ENCODE data around the gene AMBRA1. TPM values are rescaled to one million over a fixed set of nuclear protein-coding genes. Genes with fewer than 3 reads are reported as not detected.

Gene AMBRA1
- total and polyA plus RNA-seq, 2 of the 8 experiments (the other 6 are each of a cell fraction or from before 2014, with no cell fraction given), result 14.2 to 37.4 TPM

DNA sequence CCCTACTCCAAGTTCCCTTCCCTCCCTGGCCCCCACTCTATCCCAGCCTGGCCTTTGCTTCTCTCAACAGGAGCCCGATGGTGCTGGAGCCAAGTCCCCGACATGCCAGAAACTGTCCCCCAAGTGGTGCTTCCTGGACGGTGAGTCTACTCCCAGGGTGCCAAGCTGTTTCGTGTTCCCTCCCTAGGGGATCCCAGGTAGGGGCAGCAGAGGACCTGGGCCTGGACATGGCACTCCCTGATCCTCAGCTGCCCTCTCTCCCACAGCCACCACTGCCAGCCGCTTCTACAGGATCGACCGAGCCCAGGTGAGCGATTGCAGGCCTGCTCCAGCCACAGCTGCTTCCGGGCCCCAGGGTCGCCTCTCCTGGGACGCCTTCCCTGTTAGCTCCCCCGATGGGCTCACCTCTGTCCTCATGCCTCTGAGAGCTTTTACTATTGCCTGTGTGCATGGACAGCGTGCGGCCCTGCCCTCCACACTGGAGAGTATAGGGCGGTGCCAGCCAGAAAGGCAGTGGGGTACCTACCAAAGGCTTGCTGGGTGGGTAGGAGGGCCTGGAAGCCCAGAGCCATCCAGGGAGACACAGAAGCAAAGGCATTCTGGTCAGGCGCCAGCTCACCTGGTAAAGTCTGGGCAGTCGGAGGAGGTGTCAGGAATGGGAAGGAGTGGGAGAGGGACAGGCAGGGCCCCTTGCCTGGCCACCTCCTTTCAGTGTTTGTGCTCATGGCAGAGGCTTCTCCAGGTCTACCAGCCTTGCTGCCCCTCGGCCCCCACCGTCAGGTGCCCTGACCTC lies 217.4 kb downstream of the AMBRA1 start:
- Histone ChIP-seq H4K8ac (ENCODE audit: extremely low read depth, insufficient read depth, low read length) (no peak overlapping the region), H3K4ac (replicated peaks; ENCODE audit: insufficient read length, low read depth, low read length) (no peak overlapping the region), H3K14ac (ENCODE audit: insufficient read length) (no peak overlapping the region), H3K56ac (replicated peaks; ENCODE audit: insufficient read length, low read depth, low read length) (no peak overlapping the region), H2BK5ac (ENCODE audit: low read depth, low read length) (no peak overlapping the region; the same call in 1 of the 2 replicates), H3K4me1 (replicated peaks in 1 of 4; ENCODE audit: control insufficient read depth in 3 of 4, insufficient read depth in 4 of 4, low read length in 3 of 4) (peaks cover 0 to 10% (median 8%) of the 10 kb centered on the region in 4 experiments; a peak in 6 of 7 replicates), H4K5ac (ENCODE audit: insufficient read length, low read depth, low read length) (no peak overlapping the region), H3K27me3 (replicated peaks in 1 of 4; ENCODE audit: control insufficient read depth in 3 of 4, extremely low read depth in 1 of 4, insufficient read depth in 3 of 4, low read length in 3 of 4) (no peaks in the 10 kb centered on the region), H3K18ac (ENCODE audit: extremely low read depth, low read length) (no peak overlapping the region), H2AK5ac (ENCODE audit: low read depth, low read length) (no peak overlapping the region), H3K79me1 (ENCODE audit: low read depth, low read length) (no peaks in the 10 kb centered on the region), H3K23ac (ENCODE audit: insufficient read length) (no peak overlapping the region), H2BK12ac (ENCODE audit: low read depth, low read length) (no peak overlapping the region), H3K4me3 (ENCODE audit: extremely low read depth in 1 of 4, insufficient read depth in 2 of 4, low read depth in 3 of 4, low read length in 4 of 4) (no peak overlapping the region), H3K36me3 (ENCODE audit: control insufficient read depth in 2 of 4, insufficient read depth in 4 of 4, low read length in 3 of 4) (peaks cover 7 to 33% (median 22%) of the 10 kb centered on the region in 4 experiments; a peak in 4 of 8 replicates), H3K9me3 (ENCODE audit: insufficient read depth in 2 of 2, low read depth in 1 of 2, low read length in 1 of 2) (no peaks in the 10 kb centered on the region), H4K91ac (replicated peaks; ENCODE audit: insufficient read length, low read length) (no peak overlapping the region), H4K20me1 (replicated peaks in 1 of 2; ENCODE audit: control insufficient read depth in 1 of 2, insufficient read depth in 2 of 2, low read length in 2 of 2) (peaks cover 12 to 16% of the 10 kb centered on the region in 2 experiments), H3K9ac (replicated peaks in 1 of 4; ENCODE audit: extremely low read depth in 1 of 4, low read depth in 3 of 4, low read length in 3 of 4) (no peak overlapping the region), H2BK15ac (ENCODE audit: low read length) (no peak overlapping the region), H3K23me2 (ENCODE audit: low read depth, low read length) (peaks cover 7% of the 10 kb centered on the region; the same call in 1 of the 2 replicates), H2AFZ (ENCODE audit: low read length) (no peak overlapping the region), H2BK20ac (ENCODE audit: low read length) (no peak overlapping the region), H3K79me2 (ENCODE audit: control insufficient read depth in 1 of 2, insufficient read depth in 2 of 2, low read length in 2 of 2) (no peaks in the 10 kb centered on the region), H3K27ac (ENCODE audit: low read depth, low read length) (no peak overlapping the region), H3K4me2 (ENCODE audit: insufficient read depth in 1 of 2, low read depth in 2 of 2, low read length in 2 of 2) (no peak overlapping the region), H2BK120ac (replicated peaks; ENCODE audit: low read depth, low read length) (no peak overlapping the region)
- FAIRE-seq (no peak), DNase-seq (ENCODE audit: low read depth in 1 of 2, low spot score in 2 of 2) (no peak)
- CTCF ChIA-PET (ENCODE audit: partially characterized antibody), result interaction anchor here (1.3 to 44.5 kb wide), 5 partner anchors 9 to 153 kb away, joined by 3 to 1004 read pairs (median 4); partner anchors contain the start of gene DGKZ
- POLR2A ChIA-PET (ENCODE audit: partially characterized antibody), result interaction anchor here (1.0 to 1.2 kb wide), 3 partner anchors 9 to 13 kb away, joined by 3 to 4 read pairs (median 3); no protein-coding TSS in a partner anchor
- WGBS, 2 experiments (ENCODE audit: extremely low coverage in 1 of 2, insufficient coverage in 1 of 2, insufficient read length in 1 of 2, insufficient replicate concordance in 2 of 2, low coverage in 1 of 2, low lambda C conversion rate in 2 of 2, missing lambda C conversion rate in 1 of 2), result 92% methylated on average over 16 of the region's 19 CpGs; no CpG with 5 or more reads in 1 of the 2 experiments
- TF ChIP-seq BACH1 (IDR thresholded peaks at IDR 0.05; ENCODE audit: low read length), result no peak
- no peak for TF ChIP-seq EZH2 (IDR thresholded peaks at IDR 0.05; ENCODE audit: low read depth, low read length, severe bottlenecking)
- no peak for TF ChIP-seq SP4 (IDR thresholded peaks at IDR 0.05; ENCODE audit: low read length)
- TF ChIP-seq JUN (IDR thresholded peaks at IDR 0.05; ENCODE audit: low read depth, low read length), result no peak
- TF ChIP-seq CBX8 (IDR thresholded peaks at IDR 0.05; ENCODE audit: borderline replicate concordance, low read depth, low read length), result no peak
- no peak for TF ChIP-seq RFX5 (IDR thresholded peaks at IDR 0.05; ENCODE audit: borderline replicate concordance, low read depth, low read length)
- no peak for TF ChIP-seq POU5F1 (IDR thresholded peaks at IDR 0.05; ENCODE audit: low read depth, low read length)

Data from H1 (cell line).